ENCODE measurements around the gene AGTRAP. TPM values are rescaled to one million over a fixed set of nuclear protein-coding genes. Genes with fewer than 3 reads are reported as not detected.

Gene AGTRAP
- total RNA-seq, 2 experiments from 2014 or later = 21.3 to 21.8 TPM

DNA sequence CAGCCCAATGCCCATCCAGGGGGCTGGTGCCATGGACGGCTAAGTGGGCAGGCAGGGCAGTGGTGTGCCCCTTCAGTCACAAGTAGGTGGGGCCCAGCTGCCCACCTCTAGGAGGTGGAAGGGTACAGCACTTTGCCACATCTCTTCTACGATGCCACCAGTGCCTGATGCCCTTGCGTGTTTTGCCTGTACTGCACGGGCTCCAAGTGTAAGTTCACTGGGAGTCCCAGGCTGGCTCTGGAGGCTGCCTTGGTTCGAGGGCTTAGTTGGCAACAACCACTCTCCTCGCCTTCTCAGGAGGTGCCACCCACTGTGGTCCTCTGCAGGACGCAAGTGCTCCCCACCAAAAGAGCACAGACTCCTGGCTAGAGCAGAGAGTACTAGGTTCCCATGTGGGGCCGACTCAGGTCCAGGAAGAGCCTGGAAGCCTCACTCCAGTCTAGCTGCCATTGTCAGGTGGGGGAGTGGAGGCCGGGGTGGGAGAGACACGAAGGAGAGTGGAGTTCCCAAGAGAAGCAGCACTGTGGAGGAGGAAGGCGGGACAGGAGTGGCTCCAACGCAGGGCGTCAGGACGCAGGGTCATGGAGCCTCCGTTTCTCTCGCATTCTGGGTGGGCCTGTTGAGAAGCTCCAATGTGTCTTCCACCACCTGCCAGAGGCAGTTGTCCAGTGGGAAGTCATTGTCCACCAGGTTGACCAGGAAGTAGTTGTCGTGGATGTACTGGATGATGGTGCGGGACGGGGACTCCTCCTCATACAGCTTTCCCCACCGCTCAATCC is 54.4 kb downstream of the AGTRAP start:
- TF ChIP-seq, protein P1, sequence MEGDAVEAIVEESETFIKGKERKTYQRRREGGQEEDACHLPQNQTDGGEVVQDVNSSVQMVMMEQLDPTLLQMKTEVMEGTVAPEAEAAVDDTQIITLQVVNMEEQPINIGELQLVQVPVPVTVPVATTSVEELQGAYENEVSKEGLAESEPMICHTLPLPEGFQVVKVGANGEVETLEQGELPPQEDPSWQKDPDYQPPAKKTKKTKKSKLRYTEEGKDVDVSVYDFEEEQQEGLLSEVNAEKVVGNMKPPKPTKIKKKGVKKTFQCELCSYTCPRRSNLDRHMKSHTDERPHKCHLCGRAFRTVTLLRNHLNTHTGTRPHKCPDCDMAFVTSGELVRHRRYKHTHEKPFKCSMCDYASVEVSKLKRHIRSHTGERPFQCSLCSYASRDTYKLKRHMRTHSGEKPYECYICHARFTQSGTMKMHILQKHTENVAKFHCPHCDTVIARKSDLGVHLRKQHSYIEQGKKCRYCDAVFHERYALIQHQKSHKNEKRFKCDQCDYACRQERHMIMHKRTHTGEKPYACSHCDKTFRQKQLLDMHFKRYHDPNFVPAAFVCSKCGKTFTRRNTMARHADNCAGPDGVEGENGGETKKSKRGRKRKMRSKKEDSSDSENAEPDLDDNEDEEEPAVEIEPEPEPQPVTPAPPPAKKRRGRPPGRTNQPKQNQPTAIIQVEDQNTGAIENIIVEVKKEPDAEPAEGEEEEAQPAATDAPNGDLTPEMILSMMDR (IDR thresholded peaks at IDR 0.05) = no peak
- Mint-ChIP-seq H3K4me3 (no peak overlapping the region), H3K27me3 (no peaks in the 10 kb centered on the region), H3K36me3 (ENCODE audit: low read depth) (peaks cover 35% of the 10 kb centered on the region), H3K27ac (no peak overlapping the region), H3K9me3 (no peaks in the 10 kb centered on the region), H3K4me1 (ENCODE audit: low read depth) (no peaks in the 10 kb centered on the region)
- intact Hi-C loops (cut with DNase I, micrococcal nuclease) = no loop called here
- Histone ChIP-seq H3K4me1 (ENCODE audit: insufficient read depth, low read length) (peaks cover 3% of the 10 kb centered on the region), H3K36me3 (ENCODE audit: insufficient read depth, low read length) (peaks cover 37% of the 10 kb centered on the region), H3K4me3 (ENCODE audit: low read length) (no peak overlapping the region), H3K27me3 (ENCODE audit: control insufficient read depth in 1 of 2, insufficient read depth in 2 of 2, low read length in 2 of 2) (no peaks in the 10 kb centered on the region), H3K9me3 (ENCODE audit: control insufficient read depth in 1 of 2, insufficient read depth in 1 of 2, low read length in 2 of 2) (no peaks in the 10 kb centered on the region), H3K27ac (ENCODE audit: low read depth in 1 of 2, low read length in 2 of 2) (no peak overlapping the region)
- ChIA-PET CTCF (no interaction called here), POLR2A (no interaction called here)
- ATAC-seq (ENCODE audit: poor library complexity) (no peak), DNase-seq (peak in 1 of 14 experiments; percentile 11)

DNA sequence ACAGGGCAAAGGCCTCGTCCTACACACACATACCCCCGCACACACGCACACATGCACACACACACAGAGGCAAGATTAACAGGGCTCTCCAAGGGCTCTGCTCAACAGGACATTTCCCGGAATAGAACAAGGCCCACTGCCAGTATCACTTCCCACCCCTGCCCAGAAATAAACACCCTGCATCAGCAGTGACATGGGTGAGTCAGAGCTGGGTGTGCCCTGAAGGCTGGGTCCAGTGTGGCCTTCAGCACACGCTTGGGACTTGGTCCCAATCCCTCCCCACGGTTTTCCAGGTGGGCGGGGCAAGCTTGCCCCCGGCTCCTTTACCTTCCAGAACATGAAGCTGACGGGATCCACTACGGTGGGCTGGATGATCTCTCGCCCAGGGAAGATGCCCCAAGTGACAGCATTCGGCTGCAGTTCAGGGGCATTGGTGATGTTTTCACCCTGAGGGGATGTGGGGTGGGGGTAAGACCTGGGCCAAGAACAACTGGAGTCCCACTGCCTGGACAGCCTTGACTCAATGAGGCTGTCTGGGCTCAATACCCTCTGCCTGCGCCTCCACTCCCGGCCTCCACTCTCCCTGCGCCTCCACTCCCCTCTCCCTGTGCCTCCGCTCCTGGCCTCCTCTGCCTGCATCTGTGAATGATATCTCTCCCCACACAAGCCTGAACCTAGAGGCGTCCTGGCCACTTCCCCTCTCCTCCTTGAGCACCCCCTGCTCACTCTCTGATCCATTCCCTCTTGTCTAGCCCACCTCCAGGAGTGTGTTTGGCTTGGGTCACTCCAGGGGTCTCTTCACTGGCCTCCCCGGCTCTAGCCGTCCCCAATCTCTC is 55.2 kb downstream of the AGTRAP start:
- Mint-ChIP-seq H3K4me1 (ENCODE audit: low read depth) (no peaks in the 10 kb centered on the region), H3K27ac (no peak overlapping the region), H3K27me3 (no peaks in the 10 kb centered on the region), H3K4me3 (no peak overlapping the region), H3K36me3 (ENCODE audit: low read depth) (peaks cover 43% of the 10 kb centered on the region), H3K9me3 (no peaks in the 10 kb centered on the region)
- ChIA-PET CTCF (no interaction called here), POLR2A (no interaction called here)
- intact Hi-C loops (cut with DNase I, micrococcal nuclease) = no loop called here
- no peak overlapping the region for H3K27ac ChIP-seq (ENCODE audit: low read depth in 1 of 2, low read length in 2 of 2)
- H3K36me3 ChIP-seq (ENCODE audit: insufficient read depth, low read length) = peaks cover 45% of the 10 kb centered on the region
- no peaks in the 10 kb centered on the region for H3K27me3 ChIP-seq (ENCODE audit: control insufficient read depth in 1 of 2, insufficient read depth in 2 of 2, low read length in 2 of 2)
- no peak overlapping the region for H3K4me3 ChIP-seq (ENCODE audit: low read length)
- H3K9me3 ChIP-seq (ENCODE audit: control insufficient read depth in 1 of 2, insufficient read depth in 1 of 2, low read length in 2 of 2) = no peaks in the 10 kb centered on the region
- no peak for ATAC-seq (ENCODE audit: poor library complexity)
- H3K4me1 ChIP-seq (ENCODE audit: insufficient read depth, low read length) = no peaks in the 10 kb centered on the region
- TF ChIP-seq, protein P1 (IDR thresholded peaks at IDR 0.05) = no peak
- DNase-seq = peak in 3 of 14 experiments; percentile 22 to 66 (median 58)

DNA sequence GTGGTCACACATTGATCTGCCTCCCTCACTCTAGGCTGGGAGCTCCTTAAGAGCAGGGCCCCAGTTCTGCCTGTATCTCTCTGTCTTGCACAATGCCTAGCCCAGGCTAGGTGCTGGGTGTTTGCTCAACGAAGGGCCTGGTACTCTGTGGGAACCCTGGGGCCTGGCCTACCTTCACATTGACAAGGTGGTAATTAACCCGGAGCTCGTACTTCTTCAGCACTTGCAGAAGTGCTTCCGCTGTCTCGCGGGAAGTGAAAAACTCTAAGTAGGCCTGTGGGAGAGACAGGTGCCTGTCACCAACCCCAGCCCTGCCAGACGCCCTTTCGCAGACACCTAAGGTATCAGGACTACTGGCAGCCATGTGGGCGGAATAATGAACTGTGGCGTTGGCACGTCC is 56.2 kb downstream of the AGTRAP start:
- Mint-ChIP-seq H3K36me3 (ENCODE audit: low read depth) (peaks cover 49% of the 10 kb centered on the region), H3K9me3 (no peaks in the 10 kb centered on the region), H3K27ac (no peak overlapping the region), H3K27me3 (no peaks in the 10 kb centered on the region), H3K4me1 (ENCODE audit: low read depth) (no peaks in the 10 kb centered on the region), H3K4me3 (no peak overlapping the region)
- H3K27me3 ChIP-seq (ENCODE audit: control insufficient read depth in 1 of 2, insufficient read depth in 2 of 2, low read length in 2 of 2) = no peaks in the 10 kb centered on the region
- TF ChIP-seq, protein P1 (IDR thresholded peaks at IDR 0.05) = no peak
- intact Hi-C loops (cut with DNase I, micrococcal nuclease) = no loop called here
- POLR2A ChIA-PET = no interaction called here
- CTCF ChIA-PET = no interaction called here
- peaks cover 53% of the 10 kb centered on the region for H3K36me3 ChIP-seq (ENCODE audit: insufficient read depth, low read length)
- no peaks in the 10 kb centered on the region for H3K4me1 ChIP-seq (ENCODE audit: insufficient read depth, low read length)
- DNase-seq (no peak), ATAC-seq (ENCODE audit: poor library complexity) (no peak)
- H3K9me3 ChIP-seq (ENCODE audit: control insufficient read depth in 1 of 2, insufficient read depth in 1 of 2, low read length in 2 of 2) = no peaks in the 10 kb centered on the region
- no peak overlapping the region for H3K27ac ChIP-seq (ENCODE audit: low read depth in 1 of 2, low read length in 2 of 2)
- H3K4me3 ChIP-seq (ENCODE audit: low read length) = no peak overlapping the region

All from CD4-positive, alpha-beta T cell (primary cell).